ENCODE results near the gene ATP11C. TPM values are rescaled to one million over a fixed set of nuclear protein-coding genes. Genes with fewer than 3 reads are reported as not detected.

The ATP11C gene
- total RNA-seq, 1 donor from 2014 or later: 31.4 TPM

DNA sequence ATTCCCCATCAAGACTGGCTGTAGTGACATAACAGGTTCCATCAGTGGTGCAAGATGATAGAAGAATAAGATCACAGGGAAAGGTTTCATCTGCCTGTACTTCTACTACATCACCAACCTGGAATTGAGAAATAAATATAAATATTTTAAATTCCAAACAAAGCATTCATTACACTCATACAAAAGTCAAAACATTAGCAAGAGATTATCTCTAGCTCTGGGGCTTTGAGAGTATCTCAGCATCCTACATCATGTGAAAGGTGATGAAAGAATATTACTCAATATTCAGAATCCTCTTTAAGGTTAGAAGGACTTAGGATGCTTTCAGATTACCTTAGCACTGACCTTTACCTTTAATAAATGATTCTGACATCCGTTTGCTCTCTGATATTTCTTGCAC, 128.4 kb downstream of the ATP11C start:
- no peak for DNase-seq (ENCODE audit: low read depth)

DNA sequence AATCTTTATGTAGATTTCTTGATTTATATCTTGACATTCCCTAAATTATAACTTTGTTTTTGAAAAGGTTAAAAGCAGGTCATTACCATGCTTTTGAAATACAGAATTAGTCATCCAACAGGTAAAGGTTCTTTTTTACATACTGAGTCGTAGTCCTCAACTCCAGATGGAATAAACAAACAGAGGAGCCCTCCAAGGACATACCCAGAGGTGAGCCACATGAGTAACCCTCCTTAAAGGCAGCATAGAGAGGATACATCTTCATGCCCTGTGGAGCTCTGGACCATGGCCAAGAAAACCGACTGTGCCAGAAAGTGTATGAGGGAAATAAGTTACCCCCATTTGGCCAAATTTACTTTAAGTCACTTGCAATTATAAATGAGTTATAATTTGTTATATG, 129.6 kb downstream of the ATP11C start:
- peak; percentile 5 for DNase-seq (ENCODE audit: low read depth)

DNA sequence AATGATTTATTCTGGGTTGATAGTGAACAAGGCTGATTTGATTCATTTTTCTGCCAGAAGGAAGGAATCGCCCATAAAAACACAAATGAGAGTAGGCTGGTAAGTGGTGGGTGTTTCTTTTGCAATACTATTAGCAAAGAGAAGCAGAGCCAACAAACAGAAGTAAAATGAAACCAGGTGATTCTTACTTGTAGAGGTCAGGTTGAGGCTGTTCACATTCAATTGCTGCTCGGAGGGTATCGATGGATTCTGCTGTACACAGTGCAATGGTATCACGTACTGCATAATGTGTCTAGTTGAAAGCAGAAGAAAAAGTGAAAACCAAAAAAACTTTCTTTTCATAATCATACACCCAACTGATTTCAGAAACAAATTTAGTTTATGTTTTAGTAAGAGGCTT, 130.8 kb downstream of the ATP11C start:
- no peak for DNase-seq (ENCODE audit: low read depth)

DNA sequence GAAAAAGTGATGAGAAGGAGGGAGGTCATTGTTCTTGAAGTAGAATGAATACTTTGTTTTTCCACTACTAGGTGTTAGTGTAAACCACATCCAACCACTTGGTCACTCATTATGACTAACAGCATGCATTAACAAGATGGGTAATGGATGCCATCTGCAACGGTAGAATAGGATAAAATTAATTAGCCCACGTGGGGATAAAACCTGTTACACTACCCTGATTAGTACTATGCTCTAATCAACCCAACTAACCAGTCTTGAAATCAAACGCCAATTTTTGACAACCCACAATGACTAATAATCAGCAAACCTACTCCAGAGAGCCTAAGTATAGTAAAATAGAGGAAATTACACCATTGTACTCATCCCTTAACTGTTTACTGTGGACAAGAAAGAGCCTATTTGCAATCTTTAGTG, 131.4 kb downstream of the ATP11C start:
- no peak for DNase-seq (ENCODE audit: low read depth)

DNA sequence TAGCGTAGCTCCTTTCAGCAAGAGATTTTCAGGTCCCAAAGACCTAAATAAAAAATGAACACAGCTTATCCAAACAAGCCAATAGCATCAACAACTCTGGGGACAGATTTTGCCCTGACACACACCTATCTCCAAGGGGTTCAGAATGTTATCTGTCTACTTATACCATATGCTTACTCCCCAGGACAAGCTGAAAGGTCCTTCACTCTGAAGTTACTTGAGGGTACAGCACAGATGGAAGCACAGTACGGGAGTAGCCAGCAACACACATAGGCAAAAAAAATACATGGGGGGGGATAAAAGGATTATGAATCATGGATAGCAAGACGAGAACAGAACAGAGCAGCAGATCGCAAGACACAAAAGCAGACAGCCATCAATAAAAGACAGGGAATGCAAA, 134.2 kb downstream of the ATP11C start:
- no peak for DNase-seq (ENCODE audit: low read depth)

DNA sequence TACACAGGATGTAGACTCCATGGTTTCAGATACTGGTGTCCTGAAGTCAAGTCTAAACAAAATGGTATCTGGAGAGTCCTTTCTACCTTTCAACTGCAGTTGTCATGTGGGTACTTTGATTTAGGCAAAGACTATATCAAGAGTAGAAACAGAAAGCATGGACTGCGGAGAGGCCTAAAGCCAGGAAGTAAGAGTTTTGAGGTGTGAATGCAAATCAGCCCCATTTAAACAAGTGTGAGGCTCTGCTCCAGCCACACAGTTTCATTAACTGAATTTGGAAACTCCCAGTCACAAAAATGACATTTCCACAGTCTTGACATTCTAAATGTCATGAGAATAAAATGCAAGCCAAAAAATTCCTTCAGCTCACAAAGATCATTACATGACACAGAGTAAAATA, 137.7 kb downstream of the ATP11C start:
- DNase-seq (ENCODE audit: low read depth): no peak

DNA sequence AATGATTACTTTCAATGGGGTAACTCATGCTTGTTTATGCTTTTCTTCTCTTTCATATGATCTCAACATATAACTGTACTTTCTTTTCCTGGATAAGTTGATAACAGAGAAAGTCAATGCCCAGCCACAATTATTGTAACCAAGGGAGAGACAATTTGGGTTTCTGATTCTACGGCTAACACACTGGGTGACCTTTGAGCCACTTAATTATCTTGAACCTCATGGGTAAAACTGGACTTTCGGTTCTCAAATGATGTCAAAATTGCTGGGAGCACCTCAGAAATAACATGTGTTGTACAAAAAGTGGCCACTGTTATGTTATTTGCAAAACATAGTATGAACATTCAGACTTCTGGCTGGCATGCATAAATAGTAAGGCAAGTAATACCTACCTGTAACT, 145.3 kb downstream of the ATP11C start:
- no peak for DNase-seq (ENCODE audit: low read depth)

DNA sequence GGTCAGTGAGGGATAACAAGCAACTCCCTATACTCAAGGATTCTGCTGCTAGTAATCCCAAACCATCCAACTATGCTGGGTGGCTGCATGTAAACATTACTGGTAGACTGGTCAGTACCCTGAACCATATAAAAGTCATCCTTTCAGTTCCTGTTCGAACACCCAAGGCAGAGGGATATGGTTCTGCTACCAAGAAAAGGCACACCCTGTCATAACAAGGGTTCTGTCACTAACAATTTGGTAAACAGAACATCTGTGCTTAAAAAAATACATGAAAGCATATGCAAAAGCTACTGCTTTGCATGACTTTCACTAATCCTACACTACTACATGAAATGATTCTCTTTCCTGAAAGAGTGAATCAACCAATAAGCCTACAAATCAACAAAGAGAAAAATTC, 148.0 kb downstream of the ATP11C start:
- DNase-seq (ENCODE audit: low read depth): no peak

DNA sequence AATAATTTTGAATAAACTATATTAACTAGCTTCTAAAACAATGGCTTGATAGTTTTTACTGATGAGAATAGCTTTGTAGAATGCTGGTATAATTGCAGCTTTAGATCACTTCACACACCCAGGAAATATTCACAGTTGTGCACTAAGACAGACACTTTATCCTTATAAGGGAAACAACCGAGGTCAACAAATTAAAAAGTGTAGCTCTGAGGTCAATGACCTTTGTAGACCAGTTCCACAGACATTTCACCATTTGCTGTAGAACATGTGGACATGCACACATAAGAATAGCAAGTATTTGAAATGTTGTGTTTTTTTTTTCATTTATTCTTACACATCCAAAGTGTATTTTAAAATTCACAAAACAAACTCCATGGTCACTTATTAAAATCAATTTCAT, 148.9 kb downstream of the ATP11C start:
- no peak for DNase-seq (ENCODE audit: low read depth)

DNA sequence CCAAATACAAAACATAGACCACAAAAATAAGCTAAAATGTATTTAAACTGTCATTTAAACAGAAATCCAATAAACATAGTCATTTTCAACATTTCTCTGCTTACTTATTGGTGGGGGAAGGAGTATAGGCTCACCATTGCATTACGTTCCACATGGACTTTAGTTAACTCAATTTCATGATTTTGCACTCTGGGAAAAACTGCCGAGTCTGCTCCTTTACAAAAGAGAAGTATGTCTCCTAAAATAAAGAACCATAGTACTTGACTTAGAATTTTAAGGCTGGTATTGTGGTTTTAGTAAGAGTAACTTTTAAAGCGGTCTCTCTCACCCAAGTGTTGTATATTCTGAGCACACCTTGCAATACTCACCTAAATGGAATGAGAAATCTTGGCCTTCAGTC, 149.8 kb downstream of the ATP11C start:
- DNase-seq (ENCODE audit: low read depth): no peak

DNA sequence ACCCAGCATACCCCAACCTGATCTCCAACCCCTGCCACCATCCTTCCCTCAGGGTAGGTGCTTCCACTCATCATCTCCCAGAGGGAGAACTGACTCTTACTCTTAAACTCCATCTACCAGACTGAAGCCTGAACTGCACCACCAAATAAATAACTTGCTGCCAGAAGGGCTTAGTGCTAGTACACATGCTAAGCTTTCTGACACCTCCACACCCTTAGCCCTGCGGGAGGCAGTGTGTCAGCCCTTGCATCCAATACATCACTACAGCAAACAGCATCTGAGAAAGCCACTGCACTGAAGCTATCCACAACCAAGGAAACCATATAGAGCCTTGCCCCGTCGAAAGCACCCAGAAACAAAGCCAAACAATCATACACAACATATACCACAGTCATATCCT, 156.3 kb downstream of the ATP11C start:
- DNase-seq (ENCODE audit: low read depth): no peak

DNA sequence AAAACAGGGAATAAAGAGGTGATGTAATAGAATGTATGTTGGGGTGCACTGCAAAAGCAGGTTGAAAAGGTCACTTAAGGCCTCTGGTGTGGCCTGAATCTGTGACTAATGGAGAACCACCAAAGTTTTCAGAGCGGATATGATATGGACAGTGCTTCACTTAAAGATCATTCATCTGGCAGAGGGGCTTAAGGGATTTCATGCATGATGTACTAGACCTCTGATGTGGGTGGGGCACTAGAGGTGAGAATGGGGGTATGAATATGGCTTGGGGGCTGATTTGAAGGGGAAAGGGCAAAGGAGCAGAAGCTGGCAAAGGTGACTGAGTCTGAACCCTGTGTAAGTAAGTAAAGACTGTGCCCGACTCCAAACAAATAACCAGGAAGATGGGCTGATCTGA, 162.5 kb downstream of the ATP11C start:
- DNase-seq (ENCODE audit: low read depth): no peak

DNA sequence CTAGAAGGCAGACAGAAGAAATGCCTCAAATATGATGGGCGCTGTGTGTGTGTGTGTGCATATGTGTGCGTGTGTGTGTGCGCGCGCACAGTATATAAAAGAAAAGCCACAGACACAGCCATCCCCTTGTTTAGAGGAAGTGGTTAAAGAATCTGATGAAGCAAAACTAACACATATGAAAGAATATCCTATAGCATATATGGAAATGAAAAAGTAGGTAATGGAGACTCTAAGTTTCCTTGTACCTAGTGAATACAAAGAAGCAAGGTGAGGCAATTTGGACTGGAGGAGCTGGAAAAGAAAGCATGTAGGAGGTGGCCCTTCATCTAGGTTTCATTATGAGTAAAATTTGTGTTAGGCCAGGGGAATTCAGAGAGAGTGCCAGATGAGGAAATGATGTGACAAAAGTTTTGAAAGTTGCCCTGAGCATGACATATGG, 166.3 kb downstream of the ATP11C start:
- no peak for DNase-seq (ENCODE audit: low read depth)

DNA sequence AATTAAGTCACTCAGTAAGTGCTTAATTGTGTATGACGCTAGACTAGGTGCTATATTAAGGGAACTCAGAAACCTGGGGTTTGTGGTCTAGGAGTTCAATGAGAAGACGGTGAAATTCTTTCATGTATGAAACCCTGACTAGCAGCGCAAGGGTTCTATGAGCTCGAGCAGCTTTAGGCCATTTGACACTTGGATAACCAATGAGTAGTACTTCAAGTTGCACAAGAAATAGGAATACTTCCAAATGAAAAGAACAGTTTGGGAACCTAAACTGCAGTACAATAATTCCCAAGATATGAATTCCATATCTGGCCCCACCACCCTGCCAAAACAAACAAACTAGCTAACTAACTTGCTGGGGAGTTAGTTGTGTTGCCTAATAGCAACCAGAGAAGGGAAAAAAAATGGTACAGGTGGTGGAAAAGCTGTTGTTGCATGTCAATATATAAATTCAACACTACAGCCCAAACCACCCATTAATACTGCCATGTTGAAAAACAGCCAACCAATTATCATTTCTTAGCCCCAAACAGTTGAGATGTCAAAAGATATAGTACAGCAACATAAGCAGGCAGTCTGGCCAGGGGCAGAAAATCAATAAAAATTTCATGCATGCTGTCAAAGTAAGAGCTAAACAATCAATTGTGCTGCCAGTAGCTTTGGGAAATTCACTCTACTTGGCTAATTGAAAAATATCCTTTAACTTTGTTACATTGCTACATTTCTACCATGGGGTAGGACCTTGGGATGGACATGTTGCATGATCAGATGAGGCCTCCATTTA, 170.3 kb downstream of the ATP11C start:
- no peak for DNase-seq (ENCODE audit: low read depth)

DNA sequence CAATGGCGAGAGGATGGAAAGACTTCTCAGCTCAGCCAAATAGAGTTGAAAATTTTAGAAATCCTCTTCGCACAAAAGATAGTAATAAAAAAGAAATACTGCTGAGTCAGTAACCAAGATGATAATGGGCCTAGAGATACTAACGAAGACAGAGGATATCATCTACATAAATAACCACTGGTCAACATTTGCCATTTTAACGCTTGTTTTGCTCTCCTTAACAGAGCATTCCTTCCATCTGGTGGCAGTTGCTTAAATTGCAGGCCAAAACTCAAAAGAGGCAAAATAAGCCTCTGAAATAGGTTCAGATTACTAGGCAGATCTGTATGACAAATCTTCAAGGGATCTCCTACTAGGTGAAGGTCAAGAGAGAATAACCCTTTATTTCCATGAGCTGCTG, 173.2 kb downstream of the ATP11C start:
- DNase-seq (ENCODE audit: low read depth): peak; percentile 19

DNA sequence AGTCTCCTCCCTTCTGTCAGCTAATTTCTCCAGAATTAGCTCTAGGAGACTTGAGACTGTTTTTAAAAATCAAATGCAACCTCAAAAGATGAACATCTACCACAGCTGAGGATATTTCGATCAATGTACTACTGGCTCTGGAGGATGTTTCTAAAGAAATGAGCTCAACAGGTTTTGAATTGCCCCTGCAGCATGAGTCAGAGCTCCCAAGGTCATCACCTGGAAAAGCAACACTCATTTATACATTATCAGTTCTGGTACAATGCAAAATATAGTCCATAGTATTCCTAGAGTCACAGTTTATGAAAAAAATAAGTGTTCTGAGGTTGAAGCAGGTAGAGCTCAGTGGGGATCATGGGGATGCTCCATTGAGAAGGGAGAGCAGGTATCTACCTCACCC, 174.0 kb downstream of the ATP11C start:
- DNase-seq (ENCODE audit: low read depth): no peak

DNA sequence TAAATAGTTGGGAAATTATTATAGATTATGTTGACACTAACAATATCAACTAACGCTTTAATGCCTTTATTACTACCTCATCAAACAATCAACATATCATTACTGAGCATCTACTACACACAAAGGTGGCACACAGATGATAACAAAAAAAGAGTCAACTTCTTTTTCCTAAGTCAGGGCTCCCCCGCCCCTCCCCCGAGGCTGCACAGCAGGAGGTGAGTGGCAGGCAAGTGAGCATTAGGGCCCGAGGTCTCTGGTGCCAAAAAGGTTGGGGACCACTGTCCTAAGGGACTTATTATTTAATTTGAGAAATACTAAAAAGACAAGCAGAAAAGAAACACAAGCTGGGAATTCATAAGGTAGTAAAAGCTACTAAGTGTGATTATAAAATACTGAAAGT, 174.6 kb downstream of the ATP11C start:
- no peak for DNase-seq (ENCODE audit: low read depth)

DNA sequence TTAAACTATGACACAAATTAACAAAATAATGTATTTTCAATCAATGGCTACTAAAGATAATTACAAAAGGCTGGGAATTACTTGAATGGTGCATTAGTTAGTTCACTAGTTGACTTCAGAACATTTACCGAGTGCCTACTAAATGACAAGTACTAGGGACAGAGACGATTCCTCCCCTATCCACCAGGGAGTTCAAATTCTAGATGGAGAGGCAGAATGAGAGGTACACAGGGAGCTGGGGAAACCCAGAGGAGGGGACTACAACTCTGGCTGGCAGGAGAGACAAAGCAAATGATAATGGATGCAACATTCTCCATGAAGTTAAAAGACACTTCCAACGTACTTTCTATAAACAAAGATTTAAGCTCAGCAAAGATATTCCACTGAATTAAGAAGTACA, 181.8 kb downstream of the ATP11C start:
- DNase-seq (ENCODE audit: low read depth): no peak

DNA sequence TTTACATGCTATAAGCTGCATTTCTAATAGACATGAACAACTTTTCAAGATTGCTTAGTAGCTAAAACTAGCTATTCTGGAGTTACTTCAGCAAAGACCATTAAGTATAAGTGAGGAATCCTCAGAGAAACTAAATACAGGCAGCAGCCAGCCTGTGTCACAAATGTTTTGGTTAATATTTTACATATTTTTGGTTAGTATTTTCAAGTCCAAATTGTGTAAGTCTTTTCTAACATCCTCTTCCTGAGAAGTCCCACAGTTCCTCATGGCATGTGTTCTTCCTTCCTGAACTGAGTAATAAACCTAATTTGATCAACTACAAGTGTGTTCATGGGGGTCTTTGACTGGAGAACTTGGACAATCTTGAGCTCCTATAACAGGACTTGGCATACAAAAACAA, 182.5 kb downstream of the ATP11C start:
- peak; percentile 30 for DNase-seq (ENCODE audit: low read depth)

DNA sequence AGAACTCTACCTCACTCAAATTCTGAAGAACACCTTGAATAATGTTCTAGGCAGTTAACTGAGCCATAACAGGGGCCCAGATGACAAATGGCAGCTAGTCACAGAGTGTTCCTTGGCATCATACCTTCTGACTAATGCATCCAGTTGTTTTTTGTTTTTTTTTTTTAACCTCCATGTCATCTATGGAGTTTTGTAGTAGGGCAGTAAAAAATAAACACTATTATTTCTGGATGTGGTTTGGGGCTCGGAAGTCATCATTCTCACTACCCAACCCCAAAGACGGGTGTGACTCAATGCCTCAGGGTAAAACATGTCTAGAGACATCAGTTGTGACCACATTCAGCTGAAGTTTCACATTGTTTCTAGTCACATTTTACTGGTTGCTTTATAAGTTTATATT, 193.7 kb downstream of the ATP11C start:
- peak; percentile 80 for DNase-seq (ENCODE audit: low read depth)

DNA sequence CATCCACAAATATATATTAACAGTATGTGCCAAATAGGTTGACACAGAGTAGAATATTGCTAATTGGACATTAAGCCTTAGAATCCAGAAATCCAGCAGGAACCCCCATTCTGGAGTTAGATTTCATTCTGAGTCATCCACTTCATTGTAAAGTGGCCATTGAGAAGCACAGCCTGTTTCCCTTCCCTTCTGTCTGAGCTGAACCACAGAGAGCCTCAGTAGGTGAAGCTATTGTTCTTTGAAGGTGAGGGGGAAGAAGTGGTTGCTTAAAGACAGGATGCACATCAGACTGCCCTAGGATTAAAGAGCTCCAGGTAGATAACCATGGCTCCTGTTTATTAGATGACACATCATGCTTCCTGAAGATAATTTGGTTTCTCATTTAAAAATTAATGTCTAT, 194.3 kb downstream of the ATP11C start:
- peak; percentile 71 for DNase-seq (ENCODE audit: low read depth)

DNA sequence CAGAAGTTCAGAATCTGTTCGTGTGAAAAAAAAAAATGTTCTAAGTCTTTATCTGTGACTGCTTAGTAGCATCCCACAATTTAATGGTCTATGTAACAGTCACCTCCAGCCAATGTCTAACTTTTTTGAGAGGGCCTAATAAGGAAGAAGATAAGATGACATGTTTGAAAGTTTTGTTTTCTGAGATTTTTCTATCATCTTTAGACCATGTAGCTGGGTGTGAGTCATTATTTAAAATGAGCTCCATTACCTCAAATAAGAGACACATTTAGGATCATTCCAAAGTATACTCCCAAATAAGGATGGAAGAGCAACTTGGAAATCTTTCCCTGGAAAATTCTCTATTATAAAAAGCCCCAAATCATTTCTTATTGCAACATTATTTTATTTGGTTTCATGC, 196.7 kb downstream of the ATP11C start:
- no peak for DNase-seq (ENCODE audit: low read depth)

DNA sequence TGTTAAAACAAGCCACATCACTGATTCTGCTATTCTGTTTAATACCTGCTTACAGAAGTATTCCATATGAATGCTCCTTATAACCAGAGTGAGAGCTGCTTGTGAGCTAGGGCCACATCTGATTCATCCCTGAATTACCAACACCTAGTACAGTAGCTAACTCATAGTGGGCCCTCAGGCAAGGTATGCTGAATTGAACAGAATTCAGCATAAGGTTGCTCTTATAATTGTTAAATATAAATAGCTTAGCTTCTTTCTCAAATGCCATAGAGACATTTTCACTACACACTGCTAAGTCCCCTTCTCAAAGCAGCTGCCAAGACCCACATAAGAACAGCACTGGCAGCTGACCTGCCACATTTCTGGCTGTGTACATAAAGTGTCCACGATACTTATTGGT, 197.9 kb downstream of the ATP11C start:
- DNase-seq (ENCODE audit: low read depth): peak; percentile 30

DNA sequence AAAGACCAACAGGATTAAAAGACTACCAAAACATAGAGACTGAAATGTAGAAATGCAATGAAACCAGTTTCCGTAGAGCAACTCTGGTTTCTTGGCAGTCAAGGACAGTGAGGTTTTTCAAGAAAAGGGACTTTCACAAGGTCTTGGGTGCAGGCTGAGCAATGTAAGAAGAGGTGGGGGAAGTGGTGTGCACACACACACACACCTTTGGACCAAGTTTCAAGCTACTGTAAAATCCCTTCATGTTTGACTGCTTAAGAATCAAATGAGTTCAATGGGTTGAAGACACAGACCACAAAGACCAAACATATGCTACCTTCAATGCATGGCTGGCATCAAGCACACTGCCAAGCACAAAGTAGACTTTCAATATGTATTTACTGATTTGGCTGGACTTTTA, 207.1 kb downstream of the ATP11C start:
- DNase-seq (ENCODE audit: low read depth): no peak

Measured in renal cortical epithelial cell (primary cell).